Natural killer cell treated with Interleukin-12 subunit alpha and Interleukin-12 subunit beta and Interleukin-15 and Interleukin-18, amount 100 ng/mL, for 72 hours (primary cell): ENCODE data around the gene SORCS2. TPM values are rescaled to one million over a fixed set of nuclear protein-coding genes. Genes with fewer than 3 reads are reported as not detected.

Source experiments
- ATAC-seq, 2 donors: fragments of 150-1000 bp; cut with Tn5 transposase in 1 of 2; sonication (Bioruptor Pico), chemical (Tn5 transposase) in 1 of 2; 2 replicates each; pipeline ENCODE4 v1.10.0; 2021
- DNase-seq: peaks from one replicate; pipeline ENCODE4 v3.0.0; 2022; ENCODE audit warnings: low spot score
- H3K27ac Mint-ChIP-seq, 2 donors: 1 replicate in 1 of 2; 2 replicates in 1 of 2; pipeline ENCODE4 v1.8.0; 2022; ENCODE audit warnings: mixed read lengths in 2 of 2, mild to moderate bottlenecking in 1 of 2, moderate library complexity in 1 of 2
- H3K27me3 Mint-ChIP-seq, 2 donors: 1 replicate in 1 of 2; 2 replicates in 1 of 2; pipeline ENCODE4 v1.8.0; 2022; ENCODE audit warnings: mixed read lengths in 2 of 2
- H3K36me3 Mint-ChIP-seq: one replicate; pipeline ENCODE4 v1.8.0; 2022; ENCODE audit warnings: mixed read lengths
- H3K4me1 Mint-ChIP-seq, 2 donors: 1 replicate in 1 of 2; 2 replicates in 1 of 2; pipeline ENCODE4 v1.8.0; 2022; ENCODE audit warnings: low read depth in 2 of 2, mixed read lengths in 2 of 2, mild to moderate bottlenecking in 1 of 2
- H3K4me3 Mint-ChIP-seq: one replicate; pipeline ENCODE4 v1.8.0; 2022; ENCODE audit warnings: mixed read lengths
- H3K9me3 Mint-ChIP-seq: 2 replicates; pipeline ENCODE4 v1.8.0; 2022; ENCODE audit warnings: mixed read lengths
- total RNA-seq, 2 donors: library from RNA; stranded (reverse); gene quantifications; one replicate each; pipeline ENCODE4 v1.2.3, GENCODE V29; 2022

SORCS2 gene
- total RNA-seq, 2 donors from 2014 or later = 0.17 to 0.21 TPM

- no peak for DNase-seq
Measured at GRCh38 chr4:7166981-7167700, 25.2 kb upstream of the SORCS2 start.

GRCh38 chr4:7167706-7168105 is 24.6 kb upstream of the SORCS2 start:
- H3K4me3 Mint-ChIP-seq = no peak overlapping the region
- H3K4me1 Mint-ChIP-seq = peaks cover 22 to 32% of the 10 kb centered on the region in 2 donors
- ATAC-seq = no peak
- no peaks in the 10 kb centered on the region for H3K9me3 Mint-ChIP-seq
- H3K36me3 Mint-ChIP-seq = no peaks in the 10 kb centered on the region
- H3K27ac Mint-ChIP-seq = no peak overlapping the region
- H3K27me3 Mint-ChIP-seq = peaks cover 0 to 5% of the 10 kb centered on the region in 2 donors
- DNase-seq = no peak

More at GRCh38 chr4:7166981-7167700, 25.2 kb upstream of the SORCS2 start:
- Mint-ChIP-seq H3K27me3 (peaks cover 0 to 3% of the 10 kb centered on the region in 2 donors), H3K36me3 (no peaks in the 10 kb centered on the region), H3K27ac (no peak overlapping the region), H3K4me1 (peaks cover 22 to 30% of the 10 kb centered on the region in 2 donors), H3K9me3 (no peaks in the 10 kb centered on the region), H3K4me3 (no peak overlapping the region)
- no peak for ATAC-seq

GRCh38 chr4:7168106-7168505 is 24.2 kb upstream of the SORCS2 start:
- peaks cover 0 to 7% of the 10 kb centered on the region in 2 donors for H3K27me3 Mint-ChIP-seq
- H3K9me3 Mint-ChIP-seq = no peaks in the 10 kb centered on the region
- H3K27ac Mint-ChIP-seq = no peak overlapping the region
- no peaks in the 10 kb centered on the region for H3K36me3 Mint-ChIP-seq
- DNase-seq = no peak
- no peak for ATAC-seq
- H3K4me1 Mint-ChIP-seq = peaks cover 22 to 34% of the 10 kb centered on the region in 2 donors
- H3K4me3 Mint-ChIP-seq = no peak overlapping the region

GRCh38 chr4:7169134-7169533 is 23.2 kb upstream of the SORCS2 start:
- H3K27ac Mint-ChIP-seq = peak overlapping the region; percentile 32 to 33
- H3K9me3 Mint-ChIP-seq = no peaks in the 10 kb centered on the region
- ATAC-seq = peak; percentile 81 to 86
- H3K4me1 Mint-ChIP-seq = peaks cover 22 to 34% of the 10 kb centered on the region in 2 donors
- peaks cover 0 to 7% of the 10 kb centered on the region in 2 donors for H3K27me3 Mint-ChIP-seq
- H3K4me3 Mint-ChIP-seq = peak overlapping the region; percentile 80
- no peaks in the 10 kb centered on the region for H3K36me3 Mint-ChIP-seq
- DNase-seq = no peak

- H3K9me3 Mint-ChIP-seq = no peaks in the 10 kb centered on the region
- no peak overlapping the region for H3K27ac Mint-ChIP-seq
- DNase-seq (no peak), ATAC-seq (no peak)
- H3K4me1 Mint-ChIP-seq = peaks cover 22 to 34% of the 10 kb centered on the region in 2 donors
- H3K36me3 Mint-ChIP-seq = no peaks in the 10 kb centered on the region
- H3K4me3 Mint-ChIP-seq = no peak overlapping the region
- H3K27me3 Mint-ChIP-seq = peaks cover 0 to 7% of the 10 kb centered on the region in 2 donors
Measured at GRCh38 chr4:7170012-7170411, 22.3 kb upstream of the SORCS2 start.

GRCh38 chr4:7171191-7171900 is 21.0 kb upstream of the SORCS2 start:
- no peak for ATAC-seq
- Mint-ChIP-seq H3K27ac (no peak overlapping the region), H3K9me3 (no peaks in the 10 kb centered on the region), H3K4me3 (no peak overlapping the region), H3K36me3 (no peaks in the 10 kb centered on the region), H3K27me3 (peaks cover 0 to 7% of the 10 kb centered on the region in 2 donors), H3K4me1 (peaks cover 22 to 31% of the 10 kb centered on the region in 2 donors)
- DNase-seq = no peak

GRCh38 chr4:7172508-7172907 is 19.8 kb upstream of the SORCS2 start:
- ATAC-seq (no peak), DNase-seq (no peak)
- H3K4me1 Mint-ChIP-seq = peaks cover 22 to 31% of the 10 kb centered on the region in 2 donors
- H3K9me3 Mint-ChIP-seq = no peaks in the 10 kb centered on the region
- H3K36me3 Mint-ChIP-seq = no peaks in the 10 kb centered on the region
- no peak overlapping the region for H3K4me3 Mint-ChIP-seq
- no peak overlapping the region for H3K27ac Mint-ChIP-seq
- H3K27me3 Mint-ChIP-seq = peaks cover 7% of the 10 kb centered on the region in 2 donors

- peaks cover 22 to 31% of the 10 kb centered on the region in 2 donors for H3K4me1 Mint-ChIP-seq
- H3K27ac Mint-ChIP-seq = no peak overlapping the region
- no peaks in the 10 kb centered on the region for H3K9me3 Mint-ChIP-seq
- no peaks in the 10 kb centered on the region for H3K36me3 Mint-ChIP-seq
- DNase-seq = no peak
- H3K27me3 Mint-ChIP-seq = peaks cover 7 to 8% of the 10 kb centered on the region in 2 donors
- no peak for ATAC-seq
- no peak overlapping the region for H3K4me3 Mint-ChIP-seq
Measured at GRCh38 chr4:7172946-7173345, 19.4 kb upstream of the SORCS2 start.

GRCh38 chr4:7173841-7174449 is 18.4 kb upstream of the SORCS2 start:
- Mint-ChIP-seq H3K27me3 (peaks cover 7 to 8% of the 10 kb centered on the region in 2 donors), H3K36me3 (no peaks in the 10 kb centered on the region), H3K4me1 (peaks cover 15 to 25% of the 10 kb centered on the region in 2 donors), H3K4me3 (no peak overlapping the region), H3K27ac (no peak overlapping the region), H3K9me3 (no peaks in the 10 kb centered on the region)
- DNase-seq (no peak), ATAC-seq (no peak)

- H3K27ac Mint-ChIP-seq = no peak overlapping the region
- peaks cover 10% of the 10 kb centered on the region for H3K9me3 Mint-ChIP-seq
- H3K27me3 Mint-ChIP-seq = peaks cover 13 to 16% of the 10 kb centered on the region in 2 donors
- ATAC-seq (no peak), DNase-seq (no peak)
- H3K4me1 Mint-ChIP-seq = peaks cover 13 to 14% of the 10 kb centered on the region in 2 donors
- peaks cover 14% of the 10 kb centered on the region for H3K36me3 Mint-ChIP-seq
- H3K4me3 Mint-ChIP-seq = no peak overlapping the region
Measured at GRCh38 chr4:7179158-7179557, 13.2 kb upstream of the SORCS2 start.

- DNase-seq (no peak), ATAC-seq (no peak)
- no peak overlapping the region for H3K4me3 Mint-ChIP-seq
- peaks cover 13 to 16% of the 10 kb centered on the region in 2 donors for H3K27me3 Mint-ChIP-seq
- peaks cover 14% of the 10 kb centered on the region for H3K36me3 Mint-ChIP-seq
- peaks cover 10% of the 10 kb centered on the region for H3K9me3 Mint-ChIP-seq
- peaks cover 13 to 14% of the 10 kb centered on the region in 2 donors for H3K4me1 Mint-ChIP-seq
- no peak overlapping the region for H3K27ac Mint-ChIP-seq
Measured at GRCh38 chr4:7180938-7181337, 11.4 kb upstream of the SORCS2 start.

GRCh38 chr4:7182616-7183015 is 9.7 kb upstream of the SORCS2 start:
- Mint-ChIP-seq H3K4me1 (peaks cover 14 to 15% of the 10 kb centered on the region in 2 donors), H3K4me3 (peak overlapping the region; percentile 21), H3K27me3 (peaks cover 16 to 22% of the 10 kb centered on the region in 2 donors), H3K27ac (peak overlapping the region; percentile 23 to 34), H3K36me3 (peaks cover 14% of the 10 kb centered on the region), H3K9me3 (peaks cover 10% of the 10 kb centered on the region)
- no peak for DNase-seq
- no peak for ATAC-seq

- H3K4me3 Mint-ChIP-seq = peak overlapping the region; percentile 21
- DNase-seq = peak; percentile 75
Measured at GRCh38 chr4:7183161-7183560, 9.2 kb upstream of the SORCS2 start.

More at GRCh38 chr4:7183161-7183560, 9.2 kb upstream of the SORCS2 start:
- Mint-ChIP-seq H3K27ac (peak overlapping the region; percentile 23 to 34), H3K4me1 (peaks cover 14 to 15% of the 10 kb centered on the region in 2 donors), H3K36me3 (peaks cover 14% of the 10 kb centered on the region), H3K27me3 (peaks cover 16 to 24% of the 10 kb centered on the region in 2 donors), H3K9me3 (peaks cover 10% of the 10 kb centered on the region)
- ATAC-seq = peak; percentile 97 to 99
